NT2/D1 (cell line): ENCODE results near the gene PDK2.

ENCODE experiments used
- SUZ12 ChIP-seq: IDR thresholded peaks from 2 replicates; pipeline ENCODE4 v1.6.1; 2011; ENCODE audit not compliant: insufficient read length, insufficient read depth; ENCODE audit errors: extremely low read depth
- YY1 ChIP-seq: IDR thresholded peaks from 2 replicates; pipeline ENCODE4 v1.6.1; 2011; ENCODE audit not compliant: insufficient read length, insufficient read depth
- ZNF274 ChIP-seq: IDR thresholded peaks from 2 replicates; pipeline ENCODE4 v1.6.1; 2011; ENCODE audit warnings: mild to moderate bottlenecking, low read depth, low read length

GRCh38 chr17:50079334-50080095 is 15.6 kb upstream of the PDK2 start:
- TF ChIP-seq YY1, result no peak
- TF ChIP-seq ZNF274, result no peak
- TF ChIP-seq SUZ12, result no peak
